PC-9 (cell line): Measurements from ENCODE around the gene CTBP2. TPM values are rescaled to one million over a fixed set of nuclear protein-coding genes. Genes with fewer than 3 reads are reported as not detected.

Source experiments
- BruUV-seq: library from RNA; stranded (reverse); fragments of 400-500 nt; replicated peaks from 2 replicates; lab custom pipeline; 2021; lab: Mats Ljungman, UMichigan
- CTCF ChIA-PET: fragments of 300-600 bp; sonication (Branson Sonifier 250); formaldehyde crosslinking; loops from one replicate; lab custom pipeline; 2022; ENCODE audit warnings: antibody characterized with exemption; lab: Charles Lee
- POLR2A ChIA-PET: fragments of 300-600 bp; sonication (Branson Sonifier 250); formaldehyde crosslinking; loops from one replicate; lab custom pipeline; 2022; ENCODE audit warnings: antibody characterized with exemption; ENCODE audit not compliant: unreplicated experiment; lab: Charles Lee
- DNase-seq, 2 experiments: peaks; one replicate each; pipeline versions ENCODE4 v3.0.0 to v3.0.0-alpha.2; 2015 to 2022; ENCODE audit warnings: mixed read lengths in 1 of 2
- H2AFZ ChIP-seq: fragments of 200-600 bp; sonication (generic); 2 replicates; pipeline ENCODE4 v1.8.1; 2017; ENCODE audit warnings: antibody characterized with exemption
- H3F3A ChIP-seq: fragments of 200-600 bp; sonication (generic); 2 replicates; pipeline ENCODE4 v1.8.1; 2017; ENCODE audit warnings: antibody characterized with exemption, mild to moderate bottlenecking, low read depth; ENCODE audit not compliant: insufficient read depth
- H3K27ac ChIP-seq: fragments of 200-600 bp; sonication (generic); 2 replicates; pipeline ENCODE4 v1.6.1; 2016; ENCODE audit warnings: mixed run types
- H3K27me3 ChIP-seq: fragments of 200-600 bp; sonication (generic); 2 replicates; pipeline ENCODE4 v1.6.1; 2016; ENCODE audit warnings: low read depth, mixed run types; ENCODE audit not compliant: insufficient read depth
- H3K36me3 ChIP-seq: fragments of 200-600 bp; sonication (generic); 2 replicates; pipeline ENCODE4 v1.6.1; 2016; ENCODE audit warnings: low read depth, mixed run types
- H3K4me1 ChIP-seq: fragments of 200-600 bp; sonication (generic); replicated peaks from 2 replicates; pipeline ENCODE4 v1.6.1; 2016; ENCODE audit warnings: mixed run types; ENCODE audit not compliant: insufficient read depth
- H3K4me2 ChIP-seq: fragments of 200-600 bp; sonication (generic); 2 replicates; pipeline ENCODE4 v1.6.1; 2017; ENCODE audit warnings: mixed run types
- H3K4me3 ChIP-seq: fragments of 200-600 bp; sonication (generic); 2 replicates; pipeline ENCODE4 v1.6.1; 2016; ENCODE audit warnings: mixed run types
- H3K79me2 ChIP-seq: fragments of 200-600 bp; sonication (generic); 2 replicates; pipeline ENCODE4 v1.6.1; 2017; ENCODE audit warnings: low read depth, mixed run types
- H3K9me2 ChIP-seq: fragments of 200-600 bp; sonication (generic); 2 replicates; pipeline ENCODE4 v1.8.1; 2017; ENCODE audit warnings: mild to moderate bottlenecking; ENCODE audit not compliant: insufficient read depth
- H3K9me3 ChIP-seq: fragments of 200-600 bp; sonication (generic); 2 replicates; pipeline ENCODE4 v1.8.1; 2016; ENCODE audit warnings: low read depth; ENCODE audit not compliant: insufficient read depth
- H4K20me1 ChIP-seq: fragments of 200-600 bp; sonication (generic); 2 replicates; pipeline ENCODE4 v1.8.1; 2017; ENCODE audit not compliant: insufficient read depth
- CTCF ChIP-seq: fragments of 200-600 bp; sonication (generic); conservative IDR thresholded peaks from 2 replicates; pipeline ENCODE4 v1.6.1; 2017; ENCODE audit warnings: mixed run types, antibody characterized with exemption, mild to moderate bottlenecking, moderate library complexity
- EZH2 ChIP-seq: fragments of 200-600 bp; sonication (generic); IDR thresholded peaks from 2 replicates; pipeline ENCODE4 v1.8.0; 2017; ENCODE audit warnings: antibody characterized with exemption, low read depth
- intact Hi-C: fragments of 100-400 bp; cut with micrococcal nuclease; formaldehyde crosslinking; loops from one replicate; pipeline ENCODE4 v1.10.0; 2022; ENCODE audit not compliant: unreplicated experiment
- total RNA-seq: library from RNA; stranded (reverse); gene quantifications from 2 replicates; pipeline ENCODE4 v1.2.3, GENCODE V29; 2021

Gene CTBP2
- total RNA-seq, 1 experiment from 2014 or later: 60.5 TPM

DNA sequence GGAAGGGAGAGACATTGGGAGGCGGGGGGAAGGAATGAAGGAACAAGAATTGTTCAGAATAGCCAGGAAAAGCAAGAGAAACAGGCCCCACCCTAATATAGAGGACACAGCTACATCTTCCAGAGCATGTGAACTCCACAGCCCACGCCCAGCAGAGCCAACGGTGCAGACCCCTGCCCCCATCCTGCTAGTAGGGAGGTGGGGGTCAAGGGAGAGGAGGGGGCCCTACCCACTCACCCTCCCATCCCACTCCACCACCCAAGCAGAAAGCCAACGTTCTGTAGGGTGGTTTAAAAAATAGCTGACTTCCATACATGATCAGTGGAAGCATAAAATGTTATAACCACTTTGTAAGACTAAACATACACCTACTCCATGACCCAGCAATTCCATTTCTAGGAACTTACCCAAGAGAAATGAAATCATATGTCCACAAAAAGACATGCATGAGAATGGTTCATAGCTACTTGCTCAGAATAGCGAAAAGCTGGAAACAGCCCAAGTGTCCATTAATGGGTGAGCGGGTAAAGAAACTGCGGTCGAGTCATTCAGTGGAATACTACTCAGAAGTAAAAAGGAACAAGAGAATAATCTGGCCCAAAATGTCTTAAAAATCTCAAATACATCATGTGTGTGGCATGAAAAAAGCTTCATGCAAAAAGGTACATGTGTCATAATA lies 31.8 kb downstream of the CTBP2 start:
- Histone ChIP-seq H3K27me3 (no peaks in the 10 kb centered on the region), H3K79me2 (peaks cover 91% of the 10 kb centered on the region), H3K27ac (no peak overlapping the region), H3K36me3 (0 out of 2 replicates have a peak, but pooled peaks cover 3% of the 10 kb centered on the region), H4K20me1 (peaks cover 63% of the 10 kb centered on the region), H3K4me2 (no peak overlapping the region), H3K9me2 (no peaks in the 10 kb centered on the region), H3K4me1 (peaks cover 7% of the 10 kb centered on the region), H3K4me3 (no peak overlapping the region), H3K9me3 (no peaks in the 10 kb centered on the region), H3F3A (peaks cover 6% of the 10 kb centered on the region; the same call in 1 of the 2 replicates), H2AFZ (no peak overlapping the region)
- CTCF ChIA-PET: interaction anchor here (0.6 kb wide), 1 partner anchor 82 kb away, joined by 3 read pairs; no protein-coding TSS in a partner anchor
- intact Hi-C loops: loop anchor here (1.0 to 2.0 kb wide), 2 partner anchors 19 to 64 kb away; no protein-coding TSS in a partner anchor
- POLR2A ChIA-PET: no interaction called here
- BruUV-seq: no TSS peak
- DNase-seq: no peak
- TF ChIP-seq CTCF (no peak), EZH2 (no peak)

- peaks cover 6% of the 10 kb centered on the region; the same call in 1 of the 2 replicates for H3F3A ChIP-seq
- no peak overlapping the region for H3K4me3 ChIP-seq
- TF ChIP-seq CTCF (no peak), EZH2 (no peak)
- H3K9me2 ChIP-seq: no peaks in the 10 kb centered on the region
- no TSS peak for BruUV-seq
- ChIA-PET CTCF (interaction anchor here (0.6 kb wide), 1 partner anchor 81 kb away, joined by 3 read pairs; no protein-coding TSS in a partner anchor), POLR2A (interaction anchor here (0.6 kb wide), 1 partner anchor 687 kb away, joined by 3 read pairs; no protein-coding TSS in a partner anchor)
- no peaks in the 10 kb centered on the region for H3K9me3 ChIP-seq
- H3K27me3 ChIP-seq: no peaks in the 10 kb centered on the region
- no peak overlapping the region for H3K4me2 ChIP-seq
- no peak overlapping the region for H2AFZ ChIP-seq
- 0 out of 2 replicates have a peak, but pooled peaks cover 3% of the 10 kb centered on the region for H3K36me3 ChIP-seq
- intact Hi-C loops: loop anchor here (2.0 kb wide), 1 partner anchor 63 kb away; no protein-coding TSS in a partner anchor
- peaks cover 91% of the 10 kb centered on the region for H3K79me2 ChIP-seq
- peaks cover 69% of the 10 kb centered on the region for H4K20me1 ChIP-seq
- H3K27ac ChIP-seq: no peak overlapping the region
- peaks cover 13% of the 10 kb centered on the region for H3K4me1 ChIP-seq
- no peak for DNase-seq
These were observed 32.4 kb downstream of the CTBP2 start for GRCh38 chr10:125127986-125128385.

DNA sequence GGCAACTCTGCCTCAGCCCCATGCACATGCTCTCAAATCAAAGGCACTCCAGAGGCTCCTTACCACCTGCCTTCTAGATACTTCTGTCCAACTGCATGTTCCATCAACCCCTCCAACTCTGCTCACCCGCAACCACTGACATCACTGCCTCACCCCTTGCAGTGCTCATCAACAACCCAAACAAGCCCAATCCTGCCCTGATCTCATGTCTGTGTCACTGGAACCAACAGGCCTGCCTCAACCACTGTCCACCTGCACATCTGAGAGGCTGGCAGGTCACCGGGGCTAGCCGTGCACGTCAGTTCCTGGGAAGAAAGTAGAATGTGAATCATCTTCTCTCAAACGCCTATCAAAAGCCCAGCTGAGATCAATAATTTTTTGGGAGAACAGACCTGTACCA lies 33.3 kb downstream of the CTBP2 start:
- Histone ChIP-seq H4K20me1 (peaks cover 77% of the 10 kb centered on the region), H3F3A (peaks cover 6% of the 10 kb centered on the region; the same call in 1 of the 2 replicates), H3K4me1 (peaks cover 18% of the 10 kb centered on the region), H3K27ac (no peak overlapping the region), H3K79me2 (peaks cover 92% of the 10 kb centered on the region), H3K4me2 (no peak overlapping the region), H3K36me3 (0 out of 2 replicates have a peak, but pooled peaks cover 3% of the 10 kb centered on the region), H3K4me3 (no peak overlapping the region), H2AFZ (no peak overlapping the region), H3K27me3 (no peaks in the 10 kb centered on the region), H3K9me2 (no peaks in the 10 kb centered on the region), H3K9me3 (no peaks in the 10 kb centered on the region)
- TF ChIP-seq EZH2: no peak
- TF ChIP-seq CTCF: no peak
- no peak for DNase-seq
- intact Hi-C loops: no loop called here
- no TSS peak for BruUV-seq
- ChIA-PET POLR2A (no interaction called here), CTCF (no interaction called here)
